Left forelimb (tissue), 1 donor: ENCODE data around the gene DCTN4.

Source experiments
- DNase-seq: peaks from one replicate; pipeline ENCODE4 v3.0.0-alpha.2; 2018; ENCODE audit warnings: low spot score

The DCTN4 gene

GRCh38 chr5:150670275-150670947 lies 88.4 kb downstream of the DCTN4 start:
- DNase-seq, result no peak

- DNase-seq, result no peak
These were observed 93.8 kb downstream of the DCTN4 start for GRCh38 chr5:150665044-150665443.

- no peak for DNase-seq
These were observed 94.9 kb downstream of the DCTN4 start for GRCh38 chr5:150663936-150664335.

DNA sequence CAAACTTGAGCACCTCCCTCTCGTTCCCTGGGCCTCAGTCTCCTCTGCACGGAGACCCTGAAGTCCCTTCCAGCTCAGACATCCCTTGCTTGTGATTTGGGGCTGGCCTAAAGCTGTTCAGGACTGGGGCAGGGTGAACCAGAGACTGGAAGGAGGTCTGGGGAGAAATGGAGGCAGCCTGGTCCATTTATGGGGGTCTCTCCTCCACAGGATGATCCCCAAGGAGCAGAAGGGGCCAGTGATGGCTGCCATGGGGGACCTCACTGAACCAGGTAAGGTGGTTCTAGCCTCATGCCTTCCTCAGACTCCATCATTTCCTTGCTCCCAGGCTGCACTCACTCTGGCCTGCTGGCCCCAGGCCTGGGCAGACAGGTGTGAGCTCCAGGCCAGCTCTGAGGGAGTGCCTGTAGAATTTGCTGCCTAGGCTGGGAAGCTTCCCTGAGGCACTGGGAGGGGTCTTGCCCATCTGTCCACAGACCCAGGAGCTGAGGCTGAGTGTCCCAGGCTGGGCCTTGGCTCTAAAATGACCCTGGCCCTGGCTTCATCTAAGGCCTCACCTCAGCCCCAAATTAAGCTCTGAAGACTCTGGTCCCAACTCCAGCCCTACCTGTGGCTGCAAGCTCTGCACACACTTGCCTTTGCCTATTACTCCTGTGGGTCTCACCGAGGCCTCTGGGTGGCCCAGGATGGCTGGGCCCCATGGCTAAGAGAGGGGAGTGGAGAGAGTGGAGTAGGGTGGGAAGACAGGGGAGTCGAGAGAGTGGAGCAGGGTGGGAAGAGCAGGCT lies 95.9 kb downstream of the DCTN4 start:
- no peak for DNase-seq

- DNase-seq, result no peak
These were observed 96.8 kb downstream of the DCTN4 start for GRCh38 chr5:150661821-150662596.

DNA sequence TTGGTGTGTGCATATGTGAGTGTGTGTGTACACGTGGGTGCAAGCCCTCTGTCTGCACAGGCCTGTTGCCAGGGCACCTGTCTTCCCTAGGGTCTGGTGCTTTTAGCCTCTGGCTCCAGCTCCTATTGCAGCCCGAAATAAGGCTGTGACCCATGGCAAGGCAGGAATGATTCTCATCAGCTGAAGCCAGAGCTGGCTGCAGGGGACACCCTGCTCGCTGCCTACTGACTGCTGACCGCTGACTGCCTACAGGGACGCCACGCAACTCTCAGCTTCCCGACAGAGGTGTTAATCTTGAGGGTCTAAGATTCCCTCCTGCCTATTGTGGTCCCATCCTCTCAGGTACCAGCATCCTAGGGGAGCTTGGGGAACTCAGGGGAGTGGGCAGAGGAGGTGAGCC lies 97.7 kb downstream of the DCTN4 start, which contains the start of gene MYOZ3:
MYOZ3 (plus strand) TSS at position 166 of the 400 bp plus-strand sequence. CDS start 1,691 bp downstream, outside the sequence.
- no peak for DNase-seq

DNA sequence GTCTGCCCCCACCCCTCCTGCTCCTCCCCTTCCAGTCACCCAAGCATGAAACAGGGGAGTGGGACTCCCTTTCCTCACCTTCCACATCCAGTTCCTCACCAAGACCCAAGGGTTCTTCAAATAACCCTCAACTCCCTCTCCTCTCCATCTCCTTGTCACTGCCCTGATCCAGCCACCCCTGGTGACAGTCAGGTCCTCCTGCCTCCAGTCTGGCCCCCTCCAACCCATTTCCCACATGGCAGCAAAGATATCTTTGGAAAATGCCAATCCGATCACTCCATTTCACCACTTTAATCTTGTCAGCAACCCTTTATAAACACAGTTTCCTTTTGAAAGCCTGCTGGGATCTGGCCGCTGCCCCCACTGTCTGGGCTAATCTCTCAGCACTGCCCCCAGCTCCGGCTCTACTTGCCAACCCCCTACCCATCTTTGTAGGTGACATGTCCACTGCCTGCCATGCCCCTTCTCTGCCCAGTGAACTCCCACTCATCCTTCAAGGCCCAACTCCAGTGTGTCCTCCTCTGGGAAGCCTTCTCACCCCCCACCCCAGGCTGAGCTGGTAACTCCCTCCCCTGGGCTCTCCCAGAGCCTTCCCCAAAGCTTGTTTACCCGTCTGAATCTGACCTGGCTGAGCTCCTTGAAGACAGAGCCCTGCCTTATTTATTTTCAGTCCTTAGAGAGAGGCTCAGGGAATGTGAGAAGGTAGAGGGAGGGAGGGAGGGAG lies 98.5 kb downstream of the DCTN4 start:
- DNase-seq, result no peak

DNA sequence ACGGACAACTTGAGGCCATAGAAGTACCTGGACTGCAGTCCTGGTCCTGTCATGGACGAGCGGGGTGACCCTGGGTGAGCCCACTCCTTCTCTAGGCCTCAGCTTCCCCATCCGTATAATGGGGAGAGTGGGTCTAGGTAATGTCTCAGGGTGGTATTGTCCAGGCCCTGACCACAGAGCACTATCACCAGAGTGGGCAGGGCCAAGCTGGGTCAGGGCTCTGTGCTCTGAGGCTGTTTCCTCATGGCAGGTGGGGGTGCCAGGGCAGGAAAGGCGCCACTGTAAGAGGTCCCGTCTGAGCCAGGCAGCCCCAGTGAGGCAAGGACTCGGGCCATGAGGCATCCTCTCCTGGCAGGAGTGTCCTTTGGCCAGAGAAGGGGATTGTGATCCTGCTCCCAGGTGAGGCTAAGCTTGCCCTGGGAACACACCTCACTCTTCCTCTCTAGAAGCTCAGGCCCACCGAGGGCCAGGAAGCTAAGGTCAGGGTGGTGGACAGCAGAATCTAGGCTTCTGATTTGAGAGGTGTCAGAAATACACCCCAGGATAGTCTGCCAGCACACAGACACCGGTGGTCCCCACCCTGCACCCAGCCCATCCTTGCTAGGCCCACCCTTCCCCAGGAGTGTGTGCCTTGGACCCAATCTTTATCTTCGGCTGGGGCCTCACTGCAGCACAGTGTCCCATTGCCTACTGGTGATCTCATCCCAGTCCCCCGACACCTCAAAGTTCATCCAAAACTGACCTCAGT lies 99.3 kb downstream of the DCTN4 start:
- DNase-seq, result no peak

DNA sequence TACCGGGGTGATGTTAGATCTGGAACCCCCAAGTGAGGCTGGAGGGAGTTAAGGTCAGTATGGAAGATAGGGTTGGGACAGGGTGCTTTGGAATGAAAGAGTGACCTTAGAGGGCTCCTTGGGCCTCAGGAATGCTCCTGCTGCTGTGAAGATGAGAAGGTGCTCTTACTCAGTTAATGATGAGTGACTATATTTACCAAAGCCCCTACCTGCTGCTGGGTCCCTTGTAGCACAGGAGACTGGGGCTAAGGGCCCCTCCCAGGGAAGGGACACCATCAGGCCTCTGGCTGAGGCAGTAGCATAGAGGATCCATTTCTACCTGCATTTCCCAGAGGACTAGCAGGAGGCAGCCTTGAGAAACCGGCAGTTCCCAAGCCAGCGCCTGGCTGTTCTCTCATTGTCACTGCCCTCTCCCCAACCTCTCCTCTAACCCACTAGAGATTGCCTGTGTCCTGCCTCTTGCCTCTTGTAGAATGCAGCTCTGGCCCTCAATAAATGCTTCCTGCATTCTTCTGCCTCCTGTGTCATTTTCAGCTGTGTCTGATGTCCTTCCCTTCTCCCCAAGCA lies 100.0 kb downstream of the DCTN4 start:
- no peak for DNase-seq
